T-helper 1 cell (primary cell): ENCODE data around the gene ZBTB22.
"Not testable (repeated sequence)": the region's sequence is repeated elsewhere in the genome, so short reads cannot be mapped to it uniquely, and the experiment has no call there.

ENCODE experiments used
- DNase-seq, 5 donors: peaks; one replicate each; pipeline ENCODE4 v3.0.0-alpha.2; 2012 to 2020

Gene ZBTB22

GRCh38 chr6:33299237-33299944 lies 18.2 kb downstream of the ZBTB22 start:
- DNase-seq, result peak; percentile 88 to 95 (median 90)

GRCh38 chr6:33298773-33299236 lies 18.7 kb downstream of the ZBTB22 start, which contains the start of gene RGL2:
Gene RGL2, minus strand, starts transcription at chr6:33298942. Its CDS starts 332 bp downstream, at chr6:33298610.
- DNase-seq, result peak; percentile 51 to 74 (median 58)

GRCh38 chr6:33297956-33298772 lies 19.4 kb downstream of the ZBTB22 start:
- DNase-seq, result peak in 4 of 5 donors; percentile 59 to 70 (median 66)

- DNase-seq, result no peak
Measured at GRCh38 chr6:33297406-33297955, 20.1 kb downstream of the ZBTB22 start.

GRCh38 chr6:33296797-33297405 lies 20.6 kb downstream of the ZBTB22 start:
- no peak for DNase-seq

GRCh38 chr6:33295621-33296369 lies 21.7 kb downstream of the ZBTB22 start:
- DNase-seq, result no peak

GRCh38 chr6:33294086-33294823 lies 23.3 kb downstream of the ZBTB22 start:
- DNase-seq, result no peak

GRCh38 chr6:33292996-33293682 lies 24.4 kb downstream of the ZBTB22 start:
- no peak for DNase-seq

- no peak for DNase-seq
Measured at GRCh38 chr6:33290459-33290858, 27.1 kb downstream of the ZBTB22 start.

GRCh38 chr6:33289784-33290315 lies 27.7 kb downstream of the ZBTB22 start:
- DNase-seq, result no peak

GRCh38 chr6:33288921-33289783 lies 28.4 kb downstream of the ZBTB22 start, which contains the start of the genes PFDN6 and WDR46:
Gene PFDN6, plus strand, starts transcription at chr6:33289601. Its CDS starts 256 bp downstream, at chr6:33289857.
Gene WDR46, minus strand, starts transcription at chr6:33289239. Its CDS starts 69 bp downstream, at chr6:33289170.
- DNase-seq, result peak; percentile 53 to 90 (median 73)

GRCh38 chr6:33288141-33288920 lies 29.2 kb downstream of the ZBTB22 start:
- DNase-seq, result no peak

- DNase-seq, result no peak
Measured at GRCh38 chr6:33286946-33287914, 30.3 kb downstream of the ZBTB22 start.

GRCh38 chr6:33285214-33285613 lies 32.3 kb downstream of the ZBTB22 start:
- DNase-seq, result not testable (repeated sequence)

GRCh38 chr6:33280539-33280938 lies 37.0 kb downstream of the ZBTB22 start:
- no peak for DNase-seq

GRCh38 chr6:33279971-33280511 lies 37.5 kb downstream of the ZBTB22 start:
- DNase-seq, result no peak

GRCh38 chr6:33279257-33279695 lies 38.3 kb downstream of the ZBTB22 start:
- DNase-seq, result no peak
